GM19023 (cell line): Measurements from ENCODE around the gene TRIO.

Experiments used
- ATAC-seq: cut with Tn5 transposase; IDR thresholded peaks from one replicate; pipeline ENCODE4 v1.9.1; 2021; ENCODE audit warnings: mild to moderate bottlenecking, moderate library complexity; ENCODE audit not compliant: unreplicated experiment

The TRIO gene

DNA sequence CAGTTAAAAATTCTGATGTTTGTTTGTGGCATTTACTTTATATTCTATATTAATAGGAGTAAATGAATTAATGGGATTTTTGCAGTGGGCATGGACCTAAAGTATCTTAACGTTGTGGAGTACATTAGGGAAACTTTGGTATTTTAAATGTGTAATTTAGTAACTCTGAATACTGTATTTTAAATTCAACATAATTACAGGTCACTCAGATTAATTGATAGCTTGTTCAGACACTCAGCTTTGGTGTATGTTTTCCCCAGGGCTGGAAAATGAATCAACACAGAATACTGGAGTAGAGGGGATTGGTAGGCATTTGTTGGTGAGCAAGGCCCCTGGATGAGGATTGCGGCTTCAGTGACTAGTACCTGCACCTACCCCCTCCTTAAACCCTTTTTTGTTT, 117.5 kb downstream of the TRIO start:
- ATAC-seq, result no peak

GRCh38 chr5:14261235-14261634, 118.1 kb downstream of the TRIO start:
- peak; percentile 31 for ATAC-seq

DNA sequence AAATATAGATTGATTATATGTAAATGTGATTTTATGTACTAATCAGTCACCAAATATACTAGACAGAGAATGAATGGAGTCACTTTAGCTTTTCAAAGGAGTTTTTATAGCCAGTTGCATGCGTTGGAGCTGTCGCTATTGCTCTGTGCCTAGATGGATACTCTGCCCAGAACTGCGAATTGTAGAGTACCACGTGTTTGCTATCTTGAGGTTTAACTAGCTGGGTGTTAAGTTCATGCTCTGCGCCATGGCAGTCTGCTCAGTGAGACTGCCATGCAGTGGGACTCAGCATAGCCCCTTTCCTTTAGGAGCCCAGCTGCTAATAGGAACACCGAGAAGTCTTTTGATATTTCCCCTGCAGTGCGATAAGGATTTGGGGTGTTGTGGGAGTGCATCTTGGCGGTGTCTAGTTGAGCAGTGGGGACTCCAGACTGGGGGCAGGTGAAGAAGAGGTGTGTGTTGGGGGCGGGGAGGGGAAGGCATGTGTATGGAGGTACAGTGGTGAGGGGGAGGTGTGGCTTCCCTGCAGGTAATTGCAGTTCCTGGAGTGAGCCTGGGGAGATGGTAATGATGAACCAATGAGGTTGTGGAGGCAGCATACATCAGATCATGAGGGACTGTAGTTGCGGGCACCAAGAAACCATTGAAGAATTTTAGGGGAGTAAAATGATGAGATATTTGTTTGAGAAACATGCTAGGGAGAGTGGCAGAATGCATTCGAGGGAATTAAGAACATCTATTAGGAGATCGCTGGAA, 118.9 kb downstream of the TRIO start:
- no peak for ATAC-seq

DNA sequence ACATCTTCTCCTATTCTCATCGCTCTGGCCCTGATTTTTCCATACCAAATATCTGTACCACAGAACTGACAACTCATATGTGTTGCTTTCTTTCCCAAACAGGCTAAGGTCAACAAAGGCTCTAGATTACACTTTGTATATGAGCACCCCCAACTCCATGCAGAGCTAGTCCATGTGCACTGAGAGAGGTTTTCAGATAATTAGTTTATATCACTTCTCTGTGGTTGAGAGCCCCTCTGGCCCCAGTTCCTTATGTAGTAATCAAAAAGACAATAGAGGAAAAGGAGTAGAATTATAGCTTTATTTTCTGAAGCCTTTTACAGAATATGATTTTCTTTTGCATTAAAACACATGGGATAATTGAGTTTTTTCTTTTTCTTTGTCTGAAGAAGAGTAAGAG, 120.0 kb downstream of the TRIO start:
- ATAC-seq, result no peak

GRCh38 chr5:14263699-14264098, 120.6 kb downstream of the TRIO start:
- no peak for ATAC-seq

DNA sequence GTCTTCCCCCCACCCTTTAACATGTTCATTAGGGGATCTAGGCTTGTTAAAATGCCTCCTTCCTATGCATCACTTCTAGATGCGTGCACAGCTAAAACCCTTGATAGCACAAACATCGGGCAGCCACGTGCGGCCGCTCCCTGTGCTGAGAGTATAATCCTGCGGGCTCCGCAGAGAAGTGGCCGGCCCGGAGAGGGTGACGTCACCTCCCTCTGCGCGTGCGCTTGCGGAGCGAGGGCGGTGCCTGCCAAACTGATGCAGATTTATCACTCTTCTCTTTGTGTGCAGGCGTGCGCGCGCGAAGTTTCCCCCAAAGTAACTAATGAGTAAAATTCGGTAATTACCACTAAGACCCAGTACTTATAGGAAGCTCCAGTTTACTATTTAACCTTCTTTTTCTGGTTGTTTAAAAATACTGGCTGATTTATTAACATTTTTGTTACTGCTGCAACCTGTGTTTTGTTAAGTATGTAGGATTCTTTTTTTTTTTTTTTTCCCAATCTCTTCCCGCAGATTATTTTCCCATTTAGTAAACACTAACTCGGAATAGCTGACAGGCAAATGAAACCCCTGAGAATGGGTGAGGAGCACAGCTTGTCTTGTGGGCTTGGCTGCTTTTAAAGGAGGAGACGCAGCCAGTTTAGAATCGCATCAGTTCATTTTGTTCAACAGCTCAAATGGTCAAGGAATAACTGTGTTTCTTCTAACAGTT, 121.6 kb downstream of the TRIO start:
- ATAC-seq, result peak; percentile 89

- ATAC-seq, result no peak
Measured at GRCh38 chr5:14265570-14265969, 122.4 kb downstream of the TRIO start.

GRCh38 chr5:14266171-14266570, 123.0 kb downstream of the TRIO start:
- no peak for ATAC-seq

DNA sequence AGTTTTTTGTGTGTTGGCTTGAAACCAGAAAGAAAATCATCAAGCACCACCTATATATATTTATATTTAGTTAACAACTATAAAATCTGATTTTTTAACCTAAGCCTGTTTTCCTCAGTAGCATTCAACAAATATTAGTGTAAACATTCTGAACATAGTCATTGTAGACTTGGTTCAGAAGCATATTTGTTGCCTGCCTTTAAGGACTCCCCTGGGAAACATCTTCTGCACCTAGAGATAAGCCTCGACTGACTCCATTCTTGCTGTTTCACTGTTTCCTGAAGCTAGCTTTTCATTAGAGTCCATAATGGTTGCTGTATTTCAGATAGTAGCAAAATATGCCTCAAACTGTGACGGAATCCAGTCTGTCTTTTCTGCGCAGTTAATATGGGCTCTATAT, 123.5 kb downstream of the TRIO start:
- no peak for ATAC-seq

DNA sequence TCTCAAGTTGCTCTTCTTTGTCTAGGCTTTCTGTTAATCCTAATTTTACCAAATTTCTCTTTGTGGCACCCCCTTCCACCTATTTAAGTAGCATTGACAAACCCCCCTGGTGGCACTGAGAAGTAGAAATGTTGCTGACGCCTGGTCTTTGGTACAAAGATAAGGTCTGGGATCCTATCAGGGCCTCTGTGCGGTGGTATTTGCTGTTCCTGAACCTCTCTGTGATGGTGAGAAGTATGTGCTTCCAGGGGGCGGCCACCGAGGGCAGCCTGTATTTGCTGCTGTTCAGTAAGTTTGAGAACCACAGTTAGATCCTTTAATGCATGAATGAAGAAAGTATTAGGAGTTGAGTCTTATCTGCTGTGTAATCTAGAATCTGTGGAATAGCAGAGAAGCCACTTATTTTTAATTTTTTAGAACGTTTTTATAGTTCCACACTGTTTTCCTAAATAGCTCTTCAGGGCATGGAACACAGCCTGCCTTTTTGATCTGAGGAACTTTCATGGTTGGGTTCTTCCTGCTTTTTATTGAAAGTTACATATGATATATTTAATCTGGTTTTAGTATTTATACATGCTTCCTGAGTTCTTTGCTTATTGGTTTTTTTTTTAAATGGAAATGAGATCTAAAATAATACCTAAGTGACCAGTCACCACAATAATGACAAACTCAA, 124.2 kb downstream of the TRIO start:
- ATAC-seq, result no peak

DNA sequence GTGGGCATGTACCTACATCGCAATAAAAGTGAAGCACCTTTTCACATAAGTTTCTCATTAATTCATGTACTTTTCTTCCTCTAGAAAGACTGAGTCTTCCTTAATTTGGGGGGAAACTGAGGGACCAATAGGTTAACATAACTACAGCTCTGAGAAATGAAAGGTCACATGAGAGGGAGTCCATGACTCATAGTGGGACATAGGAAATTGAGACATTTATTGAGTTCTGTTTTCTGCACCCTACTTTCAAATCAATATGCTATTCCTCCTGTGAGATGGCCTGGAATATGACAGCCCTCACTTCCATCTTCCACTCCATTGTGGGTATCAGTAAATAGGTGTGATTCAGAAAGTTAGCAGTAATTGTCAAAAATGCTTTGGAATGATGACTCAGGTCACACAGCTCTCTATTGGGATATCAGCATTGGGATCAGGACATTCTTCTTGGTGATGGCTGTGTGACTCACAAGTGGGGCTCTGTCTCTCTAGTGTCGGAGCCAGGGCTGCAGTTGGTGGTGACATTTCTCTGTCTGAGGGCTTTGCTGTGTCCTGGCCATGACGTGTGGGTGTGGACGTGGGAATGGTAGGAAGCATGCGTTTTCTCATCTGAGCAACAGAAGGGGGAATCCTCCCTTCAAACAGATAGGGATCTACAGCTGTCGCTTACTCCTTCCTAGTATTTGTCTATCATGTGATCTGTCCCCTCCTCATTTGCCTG, 125.0 kb downstream of the TRIO start:
- ATAC-seq, result no peak

GRCh38 chr5:14268738-14269137, 125.6 kb downstream of the TRIO start:
- no peak for ATAC-seq

GRCh38 chr5:14269395-14269794, 126.3 kb downstream of the TRIO start:
- no peak for ATAC-seq

GRCh38 chr5:14270209-14270702, 127.1 kb downstream of the TRIO start:
- peak; percentile 61 for ATAC-seq

DNA sequence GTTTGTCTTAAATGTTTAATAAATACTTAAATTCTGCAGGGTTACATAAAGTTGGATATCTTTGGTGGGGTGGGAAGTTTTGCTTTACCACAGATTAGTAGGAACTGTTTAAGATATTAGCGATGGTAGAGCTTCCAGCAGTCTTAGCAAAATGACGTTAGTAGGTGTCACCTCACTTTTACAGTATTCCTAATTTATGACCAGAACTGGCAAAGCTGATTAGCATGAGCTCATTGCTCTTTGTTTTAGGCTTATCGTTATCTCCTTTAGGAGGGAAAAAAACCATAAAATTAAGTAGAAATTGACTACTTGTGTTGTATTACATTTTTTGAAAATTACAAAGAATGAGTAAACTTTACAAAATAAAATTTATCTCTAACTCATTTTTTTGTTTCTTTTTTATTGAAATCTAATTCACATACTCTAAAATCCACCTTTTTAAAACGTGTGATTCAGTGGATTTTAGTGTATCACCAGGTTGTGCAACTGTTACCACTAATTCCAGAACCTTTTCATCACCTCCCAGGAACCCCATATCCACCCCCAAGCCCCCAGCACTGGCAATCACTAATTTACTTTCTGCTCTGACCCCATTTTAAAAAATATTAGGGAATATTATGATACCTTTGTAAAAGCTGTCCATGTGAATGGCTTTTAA, 129.5 kb downstream of the TRIO start:
- ATAC-seq, result no peak

- no peak for ATAC-seq
Measured at GRCh38 chr5:14273207-14273767, 130.1 kb downstream of the TRIO start.

- ATAC-seq, result no peak
Measured at GRCh38 chr5:14276380-14276779, 133.2 kb downstream of the TRIO start.

DNA sequence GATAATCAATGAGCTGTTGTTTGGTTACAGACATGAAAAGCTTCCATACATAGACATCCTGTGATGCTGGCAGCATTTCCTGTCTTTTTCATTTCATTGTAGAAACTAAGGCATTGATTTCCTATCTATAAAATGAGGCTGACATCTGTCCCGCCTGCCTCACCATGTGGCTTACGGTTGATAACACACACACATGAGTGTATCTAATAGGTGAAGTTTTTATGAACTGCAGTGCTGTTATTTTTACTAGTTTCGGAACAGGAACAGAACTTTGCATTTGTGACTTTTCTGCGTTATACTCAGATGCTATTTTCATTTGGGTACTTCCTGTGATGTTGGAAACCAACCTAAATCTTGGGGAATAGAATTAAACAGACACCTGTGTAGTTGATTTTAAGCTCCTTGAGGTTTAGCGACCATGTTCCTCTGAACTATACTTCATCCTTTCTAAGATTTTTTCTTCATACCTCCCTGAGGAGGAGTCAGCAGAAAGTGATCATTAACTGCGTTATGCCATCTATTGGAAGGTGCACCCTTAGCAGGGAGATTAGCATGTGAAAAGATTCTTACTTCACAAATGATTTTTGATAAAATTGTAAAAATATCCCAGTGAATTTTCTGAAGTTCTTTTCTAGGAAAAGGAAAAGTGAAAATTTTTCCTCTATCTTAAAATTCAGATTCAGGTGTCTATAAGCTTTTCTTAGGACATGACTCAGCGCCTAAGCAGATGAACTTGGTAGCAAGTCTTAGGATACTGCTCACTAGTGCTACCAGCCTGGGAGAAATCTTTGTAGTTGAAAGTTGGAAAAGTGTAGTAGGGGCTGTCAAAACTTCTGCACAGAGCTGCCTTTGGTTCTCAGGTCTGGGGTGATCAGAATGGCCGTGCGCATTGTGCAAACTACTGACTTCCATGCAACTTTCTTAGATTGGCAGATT, 134.5 kb downstream of the TRIO start:
- ATAC-seq, result no peak

- no peak for ATAC-seq
Measured at GRCh38 chr5:14280294-14280854, 137.2 kb downstream of the TRIO start.
